IMR-90 (cell line): ENCODE results near the gene UGT1A4. TPM values are rescaled to one million over a fixed set of nuclear protein-coding genes. Genes with fewer than 3 reads are reported as not detected.

Experiments used
- ATAC-seq: fragments of 200-7000 bp; cut with Tn5 transposase; 2 replicates; pipeline ENCODE4 v1.9.1; 2020; ENCODE audit warnings: low read depth, mild to moderate bottlenecking, moderate library complexity
- BruUV-seq: library from RNA; stranded (reverse); fragments of 400-500 nt; replicated peaks from 2 replicates; lab custom pipeline; 2021; lab: Mats Ljungman, UMichigan
- CTCF ChIA-PET: fragments of 300-600 bp; formaldehyde crosslinking; extraction: SDS; loops from one replicate; lab custom pipeline; 2021; ENCODE audit warnings: antibody characterized with exemption; lab: Yijun Ruan, JAX
- POLR2A ChIA-PET: fragments of 300-600 bp; sonication (Branson Sonifier 250); formaldehyde crosslinking; loops from one replicate; lab custom pipeline; 2022; ENCODE audit warnings: antibody characterized with exemption; ENCODE audit not compliant: unreplicated experiment; lab: Charles Lee
- DNase-seq: peaks from one replicate; pipeline ENCODE4 v3.0.0; 2013
- H2AFZ ChIP-seq: replicated peaks from 2 replicates; pipeline ENCODE3; 2013; ENCODE audit warnings: low read length, mild to moderate bottlenecking; ENCODE audit not compliant: poor library complexity
- H2AK5ac ChIP-seq: 2 replicates; pipeline ENCODE4 v1.6.1; 2013; ENCODE audit warnings: low read depth, low read length, inconsistent platforms
- H2AK9ac ChIP-seq: replicated peaks from 2 replicates; pipeline ENCODE3; 2013; ENCODE audit warnings: mild to moderate bottlenecking, low read depth, low read length, moderate library complexity; ENCODE audit not compliant: poor library complexity
- H2BK120ac ChIP-seq: 2 replicates; pipeline ENCODE4 v1.6.1; 2013; ENCODE audit warnings: low read depth, low read length, inconsistent platforms
- H2BK15ac ChIP-seq: 3 replicates; pipeline ENCODE4 v1.6.1; 2013; ENCODE audit warnings: low read depth, low read length, inconsistent platforms
- H2BK20ac ChIP-seq: 2 replicates; pipeline ENCODE4 v1.6.1; 2013; ENCODE audit warnings: low read depth, mild to moderate bottlenecking, inconsistent platforms, low read length, moderate library complexity
- H2BK5ac ChIP-seq: 2 replicates; pipeline ENCODE4 v1.6.1; 2013; ENCODE audit warnings: mild to moderate bottlenecking, low read depth, low read length, inconsistent platforms; ENCODE audit not compliant: poor library complexity, severe bottlenecking
- H3K14ac ChIP-seq: replicated peaks from 2 replicates; pipeline ENCODE4 v1.6.1; 2013; ENCODE audit warnings: low read depth, low read length, inconsistent platforms
- H3K18ac ChIP-seq: 2 replicates; pipeline ENCODE4 v1.6.1; 2013; ENCODE audit warnings: low read depth, low read length, control low read depth
- H3K23ac ChIP-seq: 2 replicates; pipeline ENCODE4 v1.6.1; 2013; ENCODE audit warnings: low read depth, low read length, inconsistent platforms
- H3K27ac ChIP-seq: 2 replicates; pipeline ENCODE4 v1.5.1; 2013; ENCODE audit warnings: mild to moderate bottlenecking, control low read depth, low read length; ENCODE audit not compliant: insufficient read depth
- H3K27me3 ChIP-seq: 2 replicates; pipeline ENCODE4 v1.6.1; 2013; ENCODE audit warnings: low read length; ENCODE audit not compliant: control insufficient read depth, insufficient read depth
- H3K36me3 ChIP-seq: 2 replicates; pipeline ENCODE4 v1.6.1; 2013; ENCODE audit warnings: low read length, mixed read lengths; ENCODE audit not compliant: control insufficient read depth, insufficient read depth
- H3K4ac ChIP-seq: 2 replicates; pipeline ENCODE4 v1.6.1; 2013; ENCODE audit warnings: low read depth, low read length, inconsistent platforms
- H3K4me1 ChIP-seq: 2 replicates; pipeline ENCODE4 v1.6.1; 2013; ENCODE audit warnings: low read length, mixed read lengths; ENCODE audit not compliant: control insufficient read depth, insufficient read depth
- H3K4me2 ChIP-seq: 2 replicates; pipeline ENCODE4 v1.6.1; 2013; ENCODE audit warnings: low read depth, mild to moderate bottlenecking, control low read depth, low read length, moderate library complexity
- H3K4me3 ChIP-seq: 2 replicates; pipeline ENCODE4 v1.5.1; 2013; ENCODE audit warnings: low read depth, mild to moderate bottlenecking, control low read depth, low read length, moderate library complexity; ENCODE audit not compliant: insufficient read depth
- H3K56ac ChIP-seq: 2 replicates; pipeline ENCODE4 v1.6.1; 2013; ENCODE audit warnings: low read length, inconsistent platforms; ENCODE audit not compliant: insufficient read depth; ENCODE audit errors: extremely low read depth
- H3K79me1 ChIP-seq, 2 experiments: 2 replicates each; pipeline ENCODE4 v1.6.1; 2013; ENCODE audit warnings: low read length in 2 of 2, inconsistent platforms in 1 of 2, low read depth in 1 of 2
- H3K9ac ChIP-seq: 2 replicates; pipeline ENCODE4 v1.6.1; 2013; ENCODE audit warnings: low read depth, low read length, control low read depth
- H3K9me1 ChIP-seq: 2 replicates; pipeline ENCODE4 v1.6.1; 2013; ENCODE audit warnings: low read length, inconsistent platforms; ENCODE audit not compliant: insufficient read depth
- H3K9me3 ChIP-seq: 2 replicates; pipeline ENCODE4 v1.6.1; 2013; ENCODE audit warnings: low read length; ENCODE audit not compliant: control insufficient read depth, insufficient read depth
- H4K20me1 ChIP-seq: 2 replicates; pipeline ENCODE4 v1.6.1; 2013; ENCODE audit warnings: low read length, inconsistent platforms; ENCODE audit not compliant: insufficient read depth
- H4K5ac ChIP-seq: 2 replicates; pipeline ENCODE4 v1.6.1; 2013; ENCODE audit warnings: mild to moderate bottlenecking, low read depth, low read length, control low read depth
- H4K8ac ChIP-seq, 2 experiments: 2 replicates each; pipeline ENCODE4 v1.6.1; 2013; ENCODE audit warnings: low read depth in 2 of 2, low read length in 2 of 2, control low read depth in 1 of 2, inconsistent platforms in 1 of 2
- H4K91ac ChIP-seq: 2 replicates; pipeline ENCODE4 v1.6.1; 2013; ENCODE audit warnings: low read depth, low read length, inconsistent platforms; ENCODE audit not compliant: insufficient read depth
- BHLHE40 ChIP-seq: fragments of 150-350 bp; IDR thresholded peaks from 2 replicates; pipeline ENCODE4 v1.6.1; 2016; ENCODE audit warnings: mild to moderate bottlenecking, low read depth, low read length
- CEBPB ChIP-seq: IDR thresholded peaks from 2 replicates; pipeline ENCODE4 v1.6.1; 2012; ENCODE audit warnings: low read depth, low read length, improper control_type of control experiment
- CHD1 ChIP-seq: IDR thresholded peaks from 2 replicates; pipeline ENCODE4 v1.6.1; 2012; ENCODE audit warnings: low read depth, low read length, improper control_type of control experiment
- FOS ChIP-seq: fragments of 150-350 bp; IDR thresholded peaks from 2 replicates; pipeline ENCODE4 v1.6.1; 2016; ENCODE audit warnings: low read depth, low read length
- MAFK ChIP-seq: IDR thresholded peaks from 2 replicates; pipeline ENCODE4 v1.6.1; 2012; ENCODE audit warnings: low read depth, low read length, improper control_type of control experiment
- MAZ ChIP-seq: IDR thresholded peaks from 2 replicates; pipeline ENCODE4 v1.6.1; 2012; ENCODE audit warnings: low read depth, mild to moderate bottlenecking, low read length, improper control_type of control experiment, moderate library complexity, borderline replicate concordance
- MXI1 ChIP-seq: IDR thresholded peaks from 2 replicates; pipeline ENCODE4 v1.6.1; 2012; ENCODE audit warnings: low read depth, mild to moderate bottlenecking, low read length, moderate library complexity, borderline replicate concordance
- NFE2L2 ChIP-seq: fragments of 150-350 bp; IDR thresholded peaks from 2 replicates; pipeline ENCODE4 v1.6.1; 2016; ENCODE audit warnings: low read depth, mild to moderate bottlenecking, low read length
- RAD21 ChIP-seq: IDR thresholded peaks from 2 replicates; pipeline ENCODE4 v1.6.1; 2012; ENCODE audit warnings: low read length, improper control_type of control experiment
- RCOR1 ChIP-seq: IDR thresholded peaks from 2 replicates; pipeline ENCODE4 v1.6.1; 2012; ENCODE audit warnings: mild to moderate bottlenecking, low read length, improper control_type of control experiment; ENCODE audit not compliant: insufficient replicate concordance
- RFX5 ChIP-seq: IDR thresholded peaks from 2 replicates; pipeline ENCODE4 v1.8.0; 2012; ENCODE audit warnings: low read depth, mild to moderate bottlenecking, low read length, moderate library complexity
- SMC3 ChIP-seq: fragments of 150-350 bp; IDR thresholded peaks from 2 replicates; pipeline ENCODE4 v1.6.1; 2016; ENCODE audit warnings: low read depth, mild to moderate bottlenecking, antibody characterized with exemption, low read length, moderate library complexity
- WGBS, 2 experiments: methylation state at CpG; one replicate each; pipeline versions ENCODE4 v1.1.5 to v1.1.7; 2013; ENCODE audit warnings: missing lambda C conversion rate in 2 of 2; ENCODE audit not compliant: insufficient read length in 1 of 2; ENCODE audit errors: extremely low coverage in 2 of 2; 5-methylcytosine and 5-hydroxymethylcytosine counted together
- dilution Hi-C: fragments of 300-500 bp; cut with HindIII; formaldehyde crosslinking; loops from one replicate; pipeline ENCODE4 v1.14.3; 2018; ENCODE audit warnings: low sequenced_read_pairs; ENCODE audit not compliant: unreplicated experiment
- in situ Hi-C: fragments of 300-500 bp; cut with MboI; formaldehyde crosslinking; loops from 3 replicates; pipeline ENCODE4 v1.14.3; 2019; ENCODE audit warnings: low sequenced_read_pairs, inconsistent platforms, mixed read lengths
- intact Hi-C: fragments of 100-400 bp; cut with micrococcal nuclease; formaldehyde crosslinking; loops from 2 replicates; pipeline ENCODE4 v1.10.0; 2022
- polyA plus RNA-seq, 3 experiments: library from polyadenylated mRNA; depleted of rRNA; stranded (reverse); fragments of >200 nt; gene quantifications; 2 replicates each; pipeline ENCODE4 v1.2.3, GENCODE V29; 2012; ENCODE audit warnings: low replicate concordance in 1 of 3
- total RNA-seq: library from RNA; depleted of rRNA; stranded (reverse); fragments of >200 nt; gene quantifications from 2 replicates; pipeline ENCODE4 v1.2.3, GENCODE V29; 2012
- TF ChIP-seq, protein P1 (sequence below): fragments of 150-350 bp; IDR thresholded peaks from 2 replicates; pipeline ENCODE4 v1.6.1; 2016; ENCODE audit warnings: low read depth, mild to moderate bottlenecking, low read length, moderate library complexity, borderline replicate concordance
- TF ChIP-seq, protein P2 (sequence below): fragments of 150-350 bp; IDR thresholded peaks from 2 replicates; pipeline ENCODE4 v1.6.1; 2017; ENCODE audit warnings: mild to moderate bottlenecking, antibody characterized with exemption, low read length, low read depth
- TF ChIP-seq, protein P3 (sequence below): conservative IDR thresholded peaks from 2 replicates; pipeline ENCODE4 v1.5.1; 2012; ENCODE audit warnings: mild to moderate bottlenecking, low read depth, low read length, improper control_type of control experiment

The UGT1A4 gene
- total and polyA plus RNA-seq, 2 of the 4 experiments (the other 2 are of a cell fraction) = not detected

GRCh38 chr2:233688341-233688740 is 30.2 kb upstream of the UGT1A4 start:
- Histone ChIP-seq H3K79me1 (no peaks in the 10 kb centered on the region), H3K4me1 (no peaks in the 10 kb centered on the region), H3K27me3 (peaks cover 4% of the 10 kb centered on the region), H2BK20ac (no peak overlapping the region), H3K9ac (no peak overlapping the region), H2BK120ac (no peak overlapping the region), H3K56ac (no peak overlapping the region), H3K4ac (no peak overlapping the region), H4K91ac (no peak overlapping the region), H2BK15ac (no peak overlapping the region), H4K20me1 (no peaks in the 10 kb centered on the region), H3K18ac (no peak overlapping the region), H2AK9ac (no peak overlapping the region), H2AK5ac (no peak overlapping the region), H4K8ac (no peak overlapping the region), H3K14ac (no peak overlapping the region), H3K9me1 (no peaks in the 10 kb centered on the region), H3K9me3 (no peaks in the 10 kb centered on the region), H3K23ac (no peak overlapping the region), H3K4me3 (no peak overlapping the region), H3K36me3 (no peaks in the 10 kb centered on the region), H4K5ac (no peak overlapping the region), H2AFZ (no peak overlapping the region), H2BK5ac (no peak overlapping the region), H3K4me2 (no peak overlapping the region), H3K27ac (no peak overlapping the region)
- ATAC-seq (no peak), DNase-seq (no peak)
- BruUV-seq = no TSS peak
- intact Hi-C loops = no loop called here
- TF ChIP-seq CHD1 (no peak), MAFK (no peak), RFX5 (no peak), MAZ (no peak), FOS (no peak), SMC3 (no peak), CEBPB (no peak), RCOR1 (no peak), BHLHE40 (no peak), RAD21 (no peak), NFE2L2 (no peak), MXI1 (no peak)
- TF ChIP-seq, protein P1, sequence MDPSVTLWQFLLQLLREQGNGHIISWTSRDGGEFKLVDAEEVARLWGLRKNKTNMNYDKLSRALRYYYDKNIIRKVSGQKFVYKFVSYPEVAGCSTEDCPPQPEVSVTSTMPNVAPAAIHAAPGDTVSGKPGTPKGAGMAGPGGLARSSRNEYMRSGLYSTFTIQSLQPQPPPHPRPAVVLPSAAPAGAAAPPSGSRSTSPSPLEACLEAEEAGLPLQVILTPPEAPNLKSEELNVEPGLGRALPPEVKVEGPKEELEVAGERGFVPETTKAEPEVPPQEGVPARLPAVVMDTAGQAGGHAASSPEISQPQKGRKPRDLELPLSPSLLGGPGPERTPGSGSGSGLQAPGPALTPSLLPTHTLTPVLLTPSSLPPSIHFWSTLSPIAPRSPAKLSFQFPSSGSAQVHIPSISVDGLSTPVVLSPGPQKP = no peak
- TF ChIP-seq, protein P2, sequence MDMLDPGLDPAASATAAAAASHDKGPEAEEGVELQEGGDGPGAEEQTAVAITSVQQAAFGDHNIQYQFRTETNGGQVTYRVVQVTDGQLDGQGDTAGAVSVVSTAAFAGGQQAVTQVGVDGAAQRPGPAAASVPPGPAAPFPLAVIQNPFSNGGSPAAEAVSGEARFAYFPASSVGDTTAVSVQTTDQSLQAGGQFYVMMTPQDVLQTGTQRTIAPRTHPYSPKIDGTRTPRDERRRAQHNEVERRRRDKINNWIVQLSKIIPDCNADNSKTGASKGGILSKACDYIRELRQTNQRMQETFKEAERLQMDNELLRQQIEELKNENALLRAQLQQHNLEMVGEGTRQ = no peak
- TF ChIP-seq, protein P3, sequence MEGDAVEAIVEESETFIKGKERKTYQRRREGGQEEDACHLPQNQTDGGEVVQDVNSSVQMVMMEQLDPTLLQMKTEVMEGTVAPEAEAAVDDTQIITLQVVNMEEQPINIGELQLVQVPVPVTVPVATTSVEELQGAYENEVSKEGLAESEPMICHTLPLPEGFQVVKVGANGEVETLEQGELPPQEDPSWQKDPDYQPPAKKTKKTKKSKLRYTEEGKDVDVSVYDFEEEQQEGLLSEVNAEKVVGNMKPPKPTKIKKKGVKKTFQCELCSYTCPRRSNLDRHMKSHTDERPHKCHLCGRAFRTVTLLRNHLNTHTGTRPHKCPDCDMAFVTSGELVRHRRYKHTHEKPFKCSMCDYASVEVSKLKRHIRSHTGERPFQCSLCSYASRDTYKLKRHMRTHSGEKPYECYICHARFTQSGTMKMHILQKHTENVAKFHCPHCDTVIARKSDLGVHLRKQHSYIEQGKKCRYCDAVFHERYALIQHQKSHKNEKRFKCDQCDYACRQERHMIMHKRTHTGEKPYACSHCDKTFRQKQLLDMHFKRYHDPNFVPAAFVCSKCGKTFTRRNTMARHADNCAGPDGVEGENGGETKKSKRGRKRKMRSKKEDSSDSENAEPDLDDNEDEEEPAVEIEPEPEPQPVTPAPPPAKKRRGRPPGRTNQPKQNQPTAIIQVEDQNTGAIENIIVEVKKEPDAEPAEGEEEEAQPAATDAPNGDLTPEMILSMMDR = no peak
- WGBS, 2 experiments = no CpG with 5 or more reads among the region's 5 CpGs
- ChIA-PET POLR2A (no interaction called here), CTCF (no interaction called here)
- dilution Hi-C loops = no loop called here
- in situ Hi-C loops = no loop called here
